ENCODE data around the gene PDE6G.
A peak's percentile ranks its signal among the peaks of the same experiment; 100 is the strongest.

PDE6G gene

DNA sequence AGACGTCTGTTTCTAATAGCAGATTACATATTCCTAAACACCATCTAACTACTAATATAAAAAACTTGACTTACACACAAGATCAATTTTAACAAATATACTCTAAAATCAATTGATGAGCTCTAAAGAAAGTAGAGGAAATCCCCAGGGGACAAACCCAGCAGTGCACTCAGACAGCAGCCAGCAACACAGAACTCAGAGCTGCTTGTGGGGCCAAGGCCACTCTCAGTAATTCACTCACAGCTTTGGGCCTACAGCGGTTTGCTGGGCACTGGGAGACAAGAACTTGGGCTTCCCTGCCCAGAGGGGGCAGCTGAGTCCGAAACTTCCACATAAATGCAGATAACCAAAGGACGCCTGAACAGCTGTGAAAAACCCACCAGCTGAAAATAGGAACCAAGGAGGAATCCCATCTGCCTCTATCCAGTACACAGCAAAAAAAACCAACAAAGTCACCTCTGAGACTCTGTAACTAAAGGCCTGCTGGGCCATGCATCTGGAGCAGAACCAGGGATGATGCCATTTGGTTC is 40.9 kb downstream of the PDE6G start:
- peaks cover 58 to 84% (median 81%) of the 10 kb centered on the region in 11 experiments for H4K20me1 ChIP-seq
- peaks cover 68 to 94% (median 82%) of the 10 kb centered on the region in 11 experiments for H3K36me3 ChIP-seq
- H3K9me3 ChIP-seq (replicated peaks in 1 of 11) = peaks cover 0 to 7% (median 0%) of the 10 kb centered on the region in 11 experiments; a peak in 5 of 22 replicates
- H3K4me1 ChIP-seq = peaks cover 7 to 36% (median 29%) of the 10 kb centered on the region in 10 experiments; a peak in 18 of 20 replicates
- peak overlapping the region in 8 of 11 experiments; percentile 10 to 66 (median 44); a peak in 13 of 22 replicates for H3K9ac ChIP-seq
- no peak for TF ChIP-seq Cebpa-rat (IDR thresholded peaks at IDR 0.05)
- H3K27me3 ChIP-seq = no peaks in the 10 kb centered on the region
- H3K4me3 ChIP-seq = no peak overlapping the region
- peak overlapping the region in 8 of 11 experiments; percentile 49 to 79 (median 70); a peak in 16 of 22 replicates for H3K4me2 ChIP-seq
- H3K27ac ChIP-seq = peak overlapping the region in 2 of 11 experiments; percentile 15 to 62; a peak in 3 of 22 replicates

DNA sequence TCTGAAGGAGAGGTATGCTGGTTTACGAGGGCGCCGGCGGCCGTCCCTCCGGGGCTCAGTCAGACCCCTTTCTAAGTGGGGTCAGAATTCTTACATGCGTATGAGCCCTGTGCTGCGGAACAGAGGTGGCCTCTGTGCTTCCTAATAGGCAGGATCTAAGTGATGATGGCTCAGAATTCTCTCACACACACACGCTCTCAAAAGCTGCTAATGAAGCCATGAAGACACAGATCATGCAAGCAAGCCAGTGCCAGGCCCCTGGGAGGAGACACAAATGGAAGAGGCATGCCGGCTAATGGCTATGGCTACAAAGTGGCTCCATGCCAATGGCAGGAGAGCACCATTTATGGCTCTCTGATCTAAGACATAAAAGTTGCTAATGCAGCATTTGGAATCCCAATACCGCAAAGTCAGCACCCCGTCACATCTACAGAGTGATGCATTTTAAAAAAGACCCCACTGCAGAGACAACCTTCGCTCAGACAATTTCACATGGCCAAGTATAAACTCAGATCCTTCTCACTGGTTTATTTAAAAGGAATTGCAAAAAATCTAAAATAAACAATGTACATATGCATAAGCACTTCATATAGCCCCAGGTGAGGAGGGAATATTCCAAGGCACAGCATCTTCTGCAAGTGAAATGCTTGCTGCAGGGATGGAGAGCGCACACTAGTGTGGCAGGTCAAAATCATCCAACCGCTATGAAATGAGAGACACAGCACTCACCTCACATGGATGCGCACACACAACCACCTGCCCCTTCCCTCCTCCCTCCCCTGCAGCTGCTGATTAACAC is 44.0 kb downstream of the PDE6G start:
- Histone ChIP-seq H3K9ac (no peak overlapping the region), H3K4me2 (no peak overlapping the region), H3K36me3 (peaks cover 83 to 100% (median 94%) of the 10 kb centered on the region in 11 experiments), H4K20me1 (peaks cover 82 to 100% (median 97%) of the 10 kb centered on the region in 11 experiments), H3K4me3 (no peak overlapping the region), H3K27ac (no peak overlapping the region), H3K4me1 (peaks cover 7 to 36% (median 29%) of the 10 kb centered on the region in 10 experiments; a peak in 18 of 20 replicates), H3K9me3 (replicated peaks in 1 of 11) (peaks cover 0 to 6% (median 0%) of the 10 kb centered on the region in 11 experiments; a peak in 3 of 22 replicates), H3K27me3 (no peaks in the 10 kb centered on the region)
- TF ChIP-seq Cebpa-rat (IDR thresholded peaks at IDR 0.05) = no peak

DNA sequence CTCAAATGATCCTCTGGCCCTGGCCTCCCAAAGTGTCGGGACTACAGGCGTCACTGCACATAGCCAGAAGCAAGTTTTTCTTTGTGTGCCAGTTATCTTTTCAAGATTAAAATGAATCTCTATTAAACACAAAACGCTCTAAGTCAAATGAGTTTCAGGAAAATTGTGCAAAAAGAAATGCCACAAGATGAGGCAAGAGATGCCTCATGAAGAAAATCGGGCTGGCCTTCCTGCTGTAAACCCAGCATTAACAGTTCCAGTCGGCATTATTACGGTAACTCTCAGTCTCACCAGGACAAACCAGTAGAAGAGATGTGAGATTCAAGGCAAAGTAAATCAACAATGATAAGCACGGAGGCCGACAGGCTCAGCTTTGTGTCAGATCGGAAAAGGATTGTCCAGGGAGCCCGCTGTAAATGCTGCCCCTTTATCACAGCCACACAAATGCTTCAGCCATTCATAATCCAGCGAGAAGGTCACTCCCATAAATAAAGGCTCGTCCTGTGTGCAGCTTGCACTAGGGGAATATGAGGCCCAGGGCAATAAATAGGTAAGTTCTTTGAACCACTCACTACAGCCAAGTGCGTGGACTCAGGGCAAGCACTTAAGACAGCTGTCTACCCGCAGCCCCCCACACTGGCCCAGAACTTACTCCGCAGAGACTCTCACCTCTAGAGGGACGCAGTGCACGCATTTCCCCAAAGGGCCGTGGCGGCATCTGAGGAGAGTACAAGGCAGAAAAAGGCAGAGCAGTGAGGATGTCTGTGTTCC is 46.6 kb downstream of the PDE6G start:
- peaks cover 4 to 15% (median 13%) of the 10 kb centered on the region in 10 experiments; a peak in 18 of 20 replicates for H3K4me1 ChIP-seq
- peaks cover 58 to 99% (median 88%) of the 10 kb centered on the region in 11 experiments for H4K20me1 ChIP-seq
- H3K4me2 ChIP-seq = no peak overlapping the region
- no peak overlapping the region for H3K4me3 ChIP-seq
- H3K9ac ChIP-seq = no peak overlapping the region; a peak in 1 of 22 replicates
- H3K36me3 ChIP-seq = peaks cover 89 to 100% (median 95%) of the 10 kb centered on the region in 11 experiments
- no peak overlapping the region for H3K27ac ChIP-seq
- H3K27me3 ChIP-seq = no peaks in the 10 kb centered on the region
- no peaks in the 10 kb centered on the region for H3K9me3 ChIP-seq (replicated peaks in 1 of 11)
- no peak for TF ChIP-seq Cebpa-rat (IDR thresholded peaks at IDR 0.05)

DNA sequence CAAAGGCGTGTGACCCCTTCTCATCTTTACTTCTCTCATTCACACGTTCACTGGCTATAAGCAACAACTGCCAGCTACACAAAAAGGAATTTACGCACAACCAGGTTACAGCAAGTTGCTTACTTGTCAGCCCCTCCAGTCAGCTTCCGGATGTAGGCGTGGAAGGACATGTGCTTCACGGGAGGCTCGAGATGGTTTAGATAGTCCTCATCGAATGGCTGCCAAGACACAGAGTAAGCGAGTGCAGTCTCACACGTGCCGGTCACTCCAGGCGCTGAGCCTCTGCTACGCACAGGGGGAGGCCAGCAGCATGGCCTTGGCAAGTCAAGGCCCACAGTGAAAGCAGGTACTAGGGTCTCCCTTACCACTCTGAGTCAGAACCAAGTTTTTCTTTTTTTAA is 47.7 kb downstream of the PDE6G start:
- H3K4me1 ChIP-seq = peaks cover 0 to 4% (median 2%) of the 10 kb centered on the region in 10 experiments; a peak in 11 of 20 replicates
- H3K27ac ChIP-seq = no peak overlapping the region
- peaks cover 90 to 100% (median 97%) of the 10 kb centered on the region in 11 experiments for H3K36me3 ChIP-seq
- H4K20me1 ChIP-seq = peaks cover 46 to 99% (median 88%) of the 10 kb centered on the region in 11 experiments
- no peak overlapping the region for H3K4me3 ChIP-seq
- H3K27me3 ChIP-seq = no peaks in the 10 kb centered on the region
- H3K9me3 ChIP-seq (replicated peaks in 1 of 11) = no peaks in the 10 kb centered on the region
- TF ChIP-seq Cebpa-rat (IDR thresholded peaks at IDR 0.05) = no peak
- H3K9ac ChIP-seq = no peak overlapping the region
- no peak overlapping the region for H3K4me2 ChIP-seq

DNA sequence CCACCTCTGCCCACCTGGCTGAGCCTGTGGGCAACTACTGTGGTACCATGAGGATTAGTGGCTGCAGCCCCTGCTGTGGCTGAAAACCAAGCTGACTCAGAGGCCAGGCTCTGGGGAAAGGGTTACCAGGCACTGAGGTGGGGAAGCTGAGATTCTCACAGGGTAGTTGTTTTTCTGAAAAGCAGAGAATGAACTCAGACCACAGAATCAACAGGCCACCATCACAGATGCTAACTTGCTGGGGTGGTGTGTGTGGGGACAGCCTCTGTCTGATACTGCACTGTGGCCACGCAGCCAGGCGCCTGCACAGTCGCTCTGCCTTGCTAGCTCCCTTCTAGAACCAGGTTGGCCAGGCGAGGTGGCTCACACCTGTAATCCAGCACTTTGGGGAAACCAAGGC is 48.3 kb downstream of the PDE6G start:
- H4K20me1 ChIP-seq = peaks cover 41 to 99% (median 88%) of the 10 kb centered on the region in 11 experiments
- H3K27me3 ChIP-seq = no peaks in the 10 kb centered on the region
- H3K9ac ChIP-seq = peak overlapping the region in 3 of 11 experiments; percentile 4 to 11 (median 6); a peak in 2 of 22 replicates
- no peaks in the 10 kb centered on the region for H3K4me1 ChIP-seq
- no peak overlapping the region for H3K27ac ChIP-seq
- H3K4me3 ChIP-seq = no peak overlapping the region
- no peaks in the 10 kb centered on the region for H3K9me3 ChIP-seq (replicated peaks in 1 of 11)
- H3K4me2 ChIP-seq = no peak overlapping the region
- H3K36me3 ChIP-seq = peaks cover 90 to 100% (median 97%) of the 10 kb centered on the region in 11 experiments
- no peak for TF ChIP-seq Cebpa-rat (IDR thresholded peaks at IDR 0.05)

DNA sequence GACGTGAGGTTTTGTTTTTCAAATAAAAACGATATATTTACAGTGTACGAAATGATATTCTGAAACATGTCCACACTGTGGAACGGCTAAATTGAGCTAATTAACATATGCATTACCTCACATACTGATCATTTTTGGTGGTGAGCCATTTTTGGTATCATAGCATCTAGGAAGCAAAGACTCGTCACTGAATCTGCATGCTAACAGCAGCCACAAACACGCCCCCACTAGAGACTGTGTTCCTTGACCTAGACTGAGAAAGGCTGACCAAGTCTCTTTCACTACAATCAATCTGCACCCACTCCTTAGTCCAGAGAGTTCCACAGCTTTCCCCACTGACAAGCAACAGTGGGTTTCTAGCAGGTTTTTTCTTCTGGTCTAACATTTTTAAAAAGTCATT is 48.9 kb downstream of the PDE6G start:
- H3K4me2 ChIP-seq = no peak overlapping the region
- peaks cover 91 to 100% (median 97%) of the 10 kb centered on the region in 11 experiments for H3K36me3 ChIP-seq
- no peaks in the 10 kb centered on the region for H3K27me3 ChIP-seq
- H4K20me1 ChIP-seq = peaks cover 35 to 99% (median 86%) of the 10 kb centered on the region in 11 experiments
- H3K4me1 ChIP-seq = no peaks in the 10 kb centered on the region
- H3K9ac ChIP-seq = peak overlapping the region in 2 of 11 experiments; percentile 4 to 11; a peak in 2 of 22 replicates
- no peak overlapping the region for H3K27ac ChIP-seq
- H3K9me3 ChIP-seq (replicated peaks in 1 of 11) = no peaks in the 10 kb centered on the region
- no peak overlapping the region for H3K4me3 ChIP-seq
- TF ChIP-seq Cebpa-rat (IDR thresholded peaks at IDR 0.05) = no peak

DNA sequence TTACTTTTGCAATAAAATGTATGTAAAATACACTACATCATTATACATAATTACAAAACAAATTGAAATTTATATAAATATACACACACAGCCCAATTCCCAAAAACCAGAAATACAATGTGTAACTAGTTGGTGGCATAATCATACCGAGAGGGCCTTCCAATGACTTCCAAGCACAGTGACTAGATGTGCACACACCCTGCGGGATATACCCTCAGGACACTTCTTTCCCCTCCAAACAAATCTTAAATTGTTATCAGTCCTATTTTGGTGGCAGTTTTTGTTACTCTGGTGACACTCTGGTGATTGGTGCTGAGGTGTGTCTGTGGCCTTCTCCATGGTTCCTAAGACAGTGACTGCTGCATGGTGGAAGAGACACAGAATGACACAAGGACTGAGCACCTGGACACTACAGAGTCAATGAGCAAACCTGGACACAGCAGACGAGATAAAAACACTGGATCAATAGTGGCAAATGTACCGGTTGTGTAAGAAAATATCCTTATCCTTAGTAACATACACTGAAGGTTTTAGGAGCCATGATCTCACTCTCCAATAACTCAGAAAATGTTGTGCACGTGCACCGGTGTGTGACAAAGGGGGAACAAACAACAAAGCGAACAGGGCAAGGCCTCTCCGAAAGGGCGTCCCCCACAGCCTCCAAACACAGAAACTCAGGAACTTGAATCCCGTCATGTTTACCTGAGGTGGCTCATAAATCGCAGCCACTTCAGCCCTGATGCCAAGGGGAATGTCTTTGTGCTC is 52.3 kb downstream of the PDE6G start:
- H3K27me3 ChIP-seq = no peaks in the 10 kb centered on the region
- no peaks in the 10 kb centered on the region for H3K9me3 ChIP-seq (replicated peaks in 1 of 11)
- no peak for TF ChIP-seq Cebpa-rat (IDR thresholded peaks at IDR 0.05)
- H3K4me2 ChIP-seq = no peak overlapping the region
- H4K20me1 ChIP-seq = peaks cover 37 to 99% (median 83%) of the 10 kb centered on the region in 11 experiments
- peaks cover 11 to 24% (median 17%) of the 10 kb centered on the region in 10 experiments for H3K4me1 ChIP-seq
- peaks cover 93 to 100% (median 97%) of the 10 kb centered on the region in 11 experiments for H3K36me3 ChIP-seq
- no peak overlapping the region for H3K4me3 ChIP-seq
- no peak overlapping the region for H3K9ac ChIP-seq
- H3K27ac ChIP-seq = no peak overlapping the region

DNA sequence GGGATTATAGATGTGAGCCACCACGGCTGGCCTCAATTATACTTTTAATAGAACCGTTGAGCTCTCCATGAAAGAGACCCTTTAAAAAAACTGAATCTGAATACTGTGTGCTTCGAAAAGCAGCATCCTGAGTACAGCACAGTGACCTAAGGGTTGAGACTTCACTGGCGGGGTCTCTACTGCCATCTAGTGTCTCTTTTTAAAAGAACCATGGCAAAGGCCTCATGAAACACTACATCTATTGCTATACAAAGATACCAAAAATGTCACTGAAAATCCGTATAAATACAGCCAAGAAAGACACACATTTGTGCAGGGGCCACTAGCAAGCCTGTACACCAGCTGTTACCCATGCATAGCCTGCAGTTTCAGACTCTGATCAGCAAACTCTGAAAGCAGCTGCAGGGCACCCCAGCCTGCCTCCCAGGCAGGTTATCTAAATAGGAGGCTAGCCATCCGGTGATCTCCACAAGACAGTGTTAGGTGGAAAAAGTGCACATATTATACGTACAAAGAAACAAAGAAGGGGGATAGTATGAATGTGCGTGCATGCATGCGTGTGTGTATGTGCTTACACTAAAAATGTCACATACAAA is 54.7 kb downstream of the PDE6G start:
- Histone ChIP-seq H3K36me3 (peaks cover 78 to 95% (median 82%) of the 10 kb centered on the region in 11 experiments), H3K9me3 (replicated peaks in 1 of 11) (no peaks in the 10 kb centered on the region), H3K27me3 (no peaks in the 10 kb centered on the region), H3K27ac (peak overlapping the region in 1 of 11 experiments; percentile 7; a peak in 1 of 22 replicates), H3K9ac (no peak overlapping the region; a peak in 1 of 22 replicates), H4K20me1 (peaks cover 27 to 99% (median 67%) of the 10 kb centered on the region in 11 experiments; a peak in 21 of 22 replicates), H3K4me2 (no peak overlapping the region), H3K4me1 (peaks cover 33 to 49% (median 38%) of the 10 kb centered on the region in 10 experiments), H3K4me3 (no peak overlapping the region)
- TF ChIP-seq Cebpa-rat (IDR thresholded peaks at IDR 0.05) = no peak
